Measurements from ENCODE around the gene LPCAT3.
A peak's percentile ranks its signal among the peaks of the same experiment; 100 is the strongest.

Gene LPCAT3

DNA sequence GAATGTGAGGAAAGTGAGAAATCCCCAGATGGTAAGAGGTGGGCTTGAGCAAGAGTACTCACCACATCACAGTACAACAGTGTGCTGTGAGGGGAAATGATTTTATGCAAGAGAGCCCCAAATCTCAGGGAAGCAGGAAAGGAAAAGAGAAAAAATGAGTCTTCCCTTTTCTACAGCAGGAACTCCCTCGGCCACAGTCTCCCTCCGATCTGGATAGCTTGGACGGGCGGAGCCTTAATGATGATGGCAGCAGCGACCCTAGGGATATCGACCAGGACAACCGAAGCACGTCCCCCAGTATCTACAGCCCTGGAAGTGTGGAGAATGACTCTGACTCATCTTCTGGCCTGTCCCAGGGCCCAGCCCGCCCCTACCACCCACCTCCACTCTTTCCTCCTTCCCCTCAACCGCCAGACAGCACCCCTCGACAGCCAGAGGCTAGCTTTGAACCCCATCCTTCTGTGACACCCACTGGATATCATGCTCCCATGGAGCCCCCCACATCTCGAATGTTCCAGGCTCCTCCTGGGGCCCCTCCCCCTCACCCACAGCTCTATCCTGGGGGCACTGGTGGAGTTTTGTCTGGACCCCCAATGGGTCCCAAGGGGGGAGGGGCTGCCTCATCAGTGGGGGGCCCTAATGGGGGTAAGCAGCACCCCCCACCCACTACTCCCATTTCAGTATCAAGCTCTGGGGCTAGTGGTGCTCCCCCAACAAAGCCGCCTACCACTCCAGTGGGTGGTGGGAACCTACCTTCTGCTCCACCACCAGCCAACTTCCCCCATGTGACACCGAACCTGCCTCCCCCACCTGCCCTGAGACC, 82.7 kb downstream of the LPCAT3 start:
- DNase-seq = no peak

DNA sequence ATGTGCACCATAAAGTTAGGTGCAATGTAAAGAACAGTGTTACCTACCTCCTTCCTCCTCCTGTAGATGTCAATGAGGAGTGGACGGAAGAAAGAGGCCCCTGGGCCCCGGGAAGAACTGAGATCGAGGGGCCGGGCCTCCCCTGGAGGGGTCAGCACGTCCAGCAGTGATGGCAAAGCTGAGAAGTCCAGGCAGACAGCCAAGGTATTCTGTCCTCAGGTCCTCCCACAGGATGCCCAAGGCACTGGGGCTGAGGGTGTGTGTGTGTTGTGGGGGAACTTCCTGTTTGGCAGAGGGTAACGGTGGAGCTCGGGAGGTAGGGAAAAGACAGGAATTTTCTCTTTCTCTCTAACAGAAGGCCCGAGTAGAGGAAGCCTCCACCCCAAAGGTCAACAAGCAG, 84.2 kb downstream of the LPCAT3 start:
- no peak for DNase-seq

DNA sequence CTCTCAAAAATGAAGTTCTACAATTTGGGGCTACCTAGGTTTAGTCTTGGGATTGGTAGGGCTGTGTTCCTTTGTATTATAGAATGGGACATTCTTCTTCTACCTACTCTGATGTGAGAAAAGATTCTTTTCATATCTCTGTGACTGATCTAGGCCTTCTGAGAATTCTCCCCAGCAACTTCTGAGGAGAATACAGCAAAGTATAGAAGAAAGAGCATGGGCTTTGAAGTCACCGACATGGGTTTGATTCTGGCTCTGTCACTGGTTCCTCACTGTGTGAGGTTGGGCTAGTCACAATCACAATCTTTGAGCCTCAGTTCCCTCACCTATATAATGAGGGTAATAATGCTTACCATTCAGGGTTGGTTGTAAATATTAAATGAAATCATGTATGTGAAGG, 85.5 kb downstream of the LPCAT3 start:
- no peak for DNase-seq

DNA sequence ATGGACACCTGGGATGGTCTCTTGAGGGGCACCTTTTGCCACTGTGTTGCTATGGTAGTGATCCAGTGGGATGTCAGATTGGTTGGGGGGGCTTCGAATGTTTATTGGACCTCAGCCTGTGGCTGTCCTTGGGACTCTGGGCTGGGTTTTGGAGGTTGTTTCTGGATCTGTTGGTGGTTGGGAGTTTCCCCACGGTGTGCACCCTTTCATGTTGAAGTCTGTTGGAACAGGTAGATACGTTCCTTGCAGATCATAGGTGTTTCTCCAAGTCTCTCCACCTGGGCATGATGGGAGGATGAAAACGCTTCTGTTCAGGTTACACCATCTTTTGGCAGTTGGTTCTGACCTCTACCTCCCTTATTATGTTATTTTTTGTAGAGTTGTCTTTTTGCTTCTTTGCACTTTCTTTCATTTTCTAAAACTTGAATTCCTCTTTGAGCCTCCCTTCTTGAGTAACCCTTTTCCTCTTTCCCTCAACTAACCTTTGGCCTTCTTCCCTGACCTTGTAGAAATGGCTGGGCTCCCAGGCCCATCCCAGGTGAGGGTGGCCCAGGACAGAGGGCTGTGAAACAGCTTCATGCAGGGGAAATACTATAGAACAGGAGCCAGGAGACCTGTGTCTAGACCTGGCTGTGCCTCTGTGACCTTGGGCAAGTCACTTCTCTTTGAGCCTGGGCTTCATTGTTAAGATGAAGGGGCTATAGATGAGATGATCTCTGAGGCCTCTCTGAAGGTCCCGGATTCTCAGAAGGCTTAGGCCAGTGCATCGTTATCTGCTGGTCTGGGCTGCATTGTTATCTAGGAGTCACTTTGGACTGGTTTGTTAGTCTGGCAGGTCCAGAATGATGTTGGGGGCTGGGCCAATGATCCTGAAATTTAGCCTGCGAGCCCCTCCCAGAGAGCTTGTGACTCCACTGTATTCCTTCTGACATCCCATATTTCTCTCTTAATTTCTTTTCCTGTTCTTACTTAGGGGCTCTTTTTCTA, 88.5 kb downstream of the LPCAT3 start:
- DNase-seq = no peak

DNA sequence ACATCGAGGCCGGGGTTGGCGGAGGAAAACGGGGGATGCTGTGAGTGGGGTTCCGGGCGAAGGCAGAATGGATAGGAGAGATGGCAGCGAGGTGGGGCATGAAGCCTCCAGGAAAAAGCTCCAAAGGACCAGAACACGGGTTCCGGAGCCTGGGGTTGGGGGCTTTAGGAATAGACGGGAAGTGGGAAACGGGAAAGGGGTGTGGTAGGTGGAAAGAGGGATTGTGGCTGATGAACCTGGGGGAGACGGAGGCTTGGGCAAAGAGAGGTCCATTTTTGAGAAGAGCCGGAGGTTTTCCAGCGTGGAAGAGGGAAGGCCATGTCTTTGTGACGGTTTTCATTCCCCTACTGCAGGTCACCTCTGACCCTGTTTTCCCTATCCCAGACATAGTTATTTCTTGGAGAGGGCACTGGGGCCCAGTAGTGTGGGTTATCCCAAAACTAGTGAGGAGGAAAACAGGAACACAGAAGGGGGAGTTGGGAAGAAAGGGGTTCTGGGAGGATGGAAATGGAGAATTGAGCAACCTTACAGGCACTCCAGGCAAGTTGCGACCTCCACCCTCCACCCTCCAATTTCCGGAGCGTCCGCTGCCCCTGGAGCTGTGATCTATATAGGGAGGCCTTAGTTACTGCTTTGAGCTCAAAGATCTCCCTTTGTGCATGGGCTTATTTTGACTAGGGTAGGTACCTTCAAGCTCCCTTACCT, 89.4 kb downstream of the LPCAT3 start:
- no peak for DNase-seq

DNA sequence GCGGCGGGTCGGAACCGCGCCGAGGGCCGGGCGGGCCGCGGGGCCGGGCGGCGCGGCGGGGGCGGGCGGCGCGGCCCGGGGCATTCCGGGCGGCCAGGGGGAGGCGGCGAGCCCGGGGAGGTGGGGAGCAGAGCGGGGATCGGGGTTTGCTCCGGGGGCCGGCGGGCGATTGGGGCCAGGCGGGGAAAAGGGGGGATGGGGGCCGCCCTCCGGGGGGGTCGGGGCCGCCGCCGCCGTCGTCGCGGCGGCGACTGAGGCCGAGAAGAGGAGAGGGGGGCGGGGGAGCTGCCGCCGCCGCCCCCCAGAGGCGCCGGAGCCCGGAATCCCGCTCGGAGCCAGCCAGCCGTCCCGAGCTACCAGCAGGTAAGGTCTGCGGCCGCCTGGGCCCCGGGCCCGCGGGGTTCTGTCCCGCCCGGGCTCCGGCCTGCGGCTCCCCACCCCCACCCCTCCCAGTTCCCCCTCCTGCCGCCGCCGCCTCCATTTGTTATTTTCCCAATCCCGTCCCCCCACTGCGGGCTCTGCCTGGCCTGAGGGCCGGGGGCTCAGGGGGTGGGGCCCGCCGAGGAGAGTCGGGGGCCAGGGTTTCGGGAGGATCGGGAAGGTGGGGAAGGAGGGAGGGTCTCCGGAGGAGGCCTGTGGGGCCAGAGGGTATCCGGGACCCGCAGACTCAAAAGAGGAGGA, 90.1 kb downstream of the LPCAT3 start:
- no peak for DNase-seq

DNA sequence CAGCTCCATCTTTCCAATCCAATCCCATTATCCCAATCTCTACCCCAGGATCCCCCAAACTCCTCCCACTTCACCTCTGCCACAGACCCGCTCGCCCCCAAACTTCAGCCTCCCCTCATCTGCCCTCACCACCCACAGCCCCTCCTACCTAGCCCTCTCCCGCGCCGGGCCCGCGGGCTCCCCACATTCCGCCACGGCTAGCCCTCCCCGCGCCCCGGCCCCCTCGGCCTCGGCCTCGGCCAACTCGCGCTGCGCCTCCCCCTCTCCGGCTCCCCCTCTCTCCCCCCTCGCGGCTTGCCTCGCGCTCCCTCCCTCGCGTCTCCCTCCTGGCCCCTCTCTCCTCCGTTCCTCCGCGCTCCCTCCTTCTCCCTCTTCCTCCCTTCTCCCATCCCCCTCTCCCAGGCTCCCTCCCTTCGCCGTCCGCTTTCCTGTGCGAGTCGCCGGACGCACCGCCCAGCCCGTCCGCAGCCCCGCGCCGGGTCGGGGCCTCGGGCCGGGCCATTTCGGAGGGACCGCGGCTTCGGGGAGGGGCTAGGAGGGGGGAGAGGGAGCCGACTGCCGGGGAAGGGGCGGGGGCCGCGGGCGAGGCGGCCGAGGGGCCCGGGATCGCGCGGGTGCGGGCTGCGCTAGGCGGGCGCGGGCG, 90.8 kb downstream of the LPCAT3 start, which contains the start of gene ATN1:
TSS of gene ATN1 (plus strand) at position 581 of the 643 bp plus-strand sequence. CDS start 6,043 bp downstream, outside the sequence.
- DNase-seq = peak; percentile 26
